Heart right ventricle (tissue), 16 donors: ENCODE results near the gene KLHL2. TPM values are rescaled to one million over a fixed set of nuclear protein-coding genes. Genes with fewer than 3 reads are reported as not detected.
"Not testable (repeated sequence)": the region's sequence is repeated elsewhere in the genome, so short reads cannot be mapped to it uniquely, and the experiment has no call there.

Experiments
- ATAC-seq, 8 donors: fragments of 200-7000 bp; cut with Tn5 transposase; one replicate each; pipeline ENCODE4 v1.9.1; 2020; ENCODE audit warnings: mild to moderate bottlenecking in 8 of 8, moderate library complexity in 8 of 8, moderate number of reproducible peaks in 1 of 8
- DNase-seq, 2 donors: peaks; one replicate each; pipeline ENCODE4 v3.0.0-alpha.2; 2020
- H3K27ac ChIP-seq, 10 donors: fragments of 200-600 bp; sonication (generic) in 2 of 10; one replicate each; pipeline versions ENCODE4 v1.5.0 to v1.8.0; 2020 to 2022; ENCODE audit warnings: mild to moderate bottlenecking in 3 of 10
- H3K27me3 ChIP-seq, 7 donors: fragments of 200-600 bp; one replicate each; pipeline ENCODE4 v1.8.0; 2021 to 2022; ENCODE audit warnings: mild to moderate bottlenecking in 2 of 7
- H3K36me3 ChIP-seq, 9 donors: fragments of 200-600 bp; sonication (generic) in 1 of 9; one replicate each; pipeline versions ENCODE4 v1.5.0 to v1.8.0; 2020 to 2022; ENCODE audit warnings: mild to moderate bottlenecking in 2 of 9
- H3K4me1 ChIP-seq, 9 donors: fragments of 200-600 bp; sonication (generic) in 1 of 9; one replicate each; pipeline versions ENCODE4 v1.5.0 to v1.8.0; 2020 to 2022; ENCODE audit warnings: mild to moderate bottlenecking in 4 of 9
- H3K4me3 ChIP-seq, 10 donors: fragments of 200-600 bp; sonication (generic) in 2 of 10; one replicate each; pipeline versions ENCODE4 v1.5.0 to v1.8.0; 2020 to 2022; ENCODE audit warnings: mild to moderate bottlenecking in 7 of 10, moderate library complexity in 2 of 10
- H3K9me3 ChIP-seq, 11 donors: fragments of 200-600 bp in 10 of 11; sonication (generic) in 2 of 11; one replicate each; pipeline versions ENCODE4 v1.5.0 to v1.8.0; 2013 to 2022; ENCODE audit warnings: mild to moderate bottlenecking in 2 of 11, control low read depth in 1 of 11, moderate library complexity in 1 of 11
- WGBS, 2 donors: extraction: QIAGEN DNeasy Blood & Tissue Kit; methylation state at CpG; one replicate each; pipeline ENCODE4 v1.1.7; 2013; ENCODE audit warnings: inconsistent platforms in 1 of 2; 5-methylcytosine and 5-hydroxymethylcytosine counted together
- intact Hi-C, 10 donors: fragments of 100-400 bp; cut with DNase I; formaldehyde crosslinking; loops; one replicate each; pipeline versions ENCODE4 v1.11.1 to v1.14.2; 2022
- polyA plus RNA-seq, 2 donors: library from polyadenylated mRNA; stranded (reverse); fragments of 200-250 nt; gene quantifications; one replicate each; pipeline ENCODE4 v1.2.3, GENCODE V29; 2013
- total RNA-seq, 10 donors: library from RNA; stranded (reverse); fragmentation: NEBNext Ultra II Directional in 3 of 10; extraction: Animal tissue kit (Norgen Biotek cat#: 25700) in 3 of 10; gene quantifications; one replicate each; pipeline versions ENCODE4 v1.2.1 to v1.2.4, GENCODE V29; 2021 to 2023
- TF ChIP-seq, protein P1 (sequence below), 9 donors: fragments of 200-600 bp; sonication (generic) in 2 of 9; IDR thresholded peaks; one replicate each; pipeline versions ENCODE4 v1.5.0 to v1.8.0; 2021 to 2022; ENCODE audit warnings: antibody characterized with exemption in 9 of 9, mild to moderate bottlenecking in 5 of 9, moderate library complexity in 1 of 9
- donor health status: Arrhythmogenic right ventricular cardiomyopathy.
- donor health status: ischemic (EF 13 %, LVEDD 7.1; RV severe dilation, severe dysfunction).
- donor health status: healthy with polysubstance abuse.
- donor health status: DM: no; HTN: yes; CAD: no.
- donor health status: DM: no; HTN: no; CAD: no.
- donor health status: ischemic (EF 25% LVEDD 6.9; RV normal size, moderate dysfunction).
- donor health status: ischemic (EF 25% LVEDD 5.7; RV mildly dilated, moderate dysfunction).
- donor health status: healthy.
- donor health status: DM: yes; HTN: yes; CAD: no.
- donor health status: Ischemic cardiomyopathy.
- donor health status: ischemic (EF 35%, LVEDD 5.7; RV mildly dilated, moderate dysfunction).
- donor health status: nonischemic (EF 11% LVEDD 7.7; RV severe dilation, severe dysfunction).
- donor health status: DM: yes; HTN: yes; CAD: no.
- donor health status: PGD.
- donor health status: ischemic (EF 29% LVEDD 5.4; RV normal size, mild dysfunction).
- donor health status: nonischemic (EF 23%, LVEDD 6.1; RV moderate dilation, normal function).

KLHL2 gene
- total and polyA plus RNA-seq, 12 donors: 6.0 to 14.7 (median 10.9) TPM

DNA sequence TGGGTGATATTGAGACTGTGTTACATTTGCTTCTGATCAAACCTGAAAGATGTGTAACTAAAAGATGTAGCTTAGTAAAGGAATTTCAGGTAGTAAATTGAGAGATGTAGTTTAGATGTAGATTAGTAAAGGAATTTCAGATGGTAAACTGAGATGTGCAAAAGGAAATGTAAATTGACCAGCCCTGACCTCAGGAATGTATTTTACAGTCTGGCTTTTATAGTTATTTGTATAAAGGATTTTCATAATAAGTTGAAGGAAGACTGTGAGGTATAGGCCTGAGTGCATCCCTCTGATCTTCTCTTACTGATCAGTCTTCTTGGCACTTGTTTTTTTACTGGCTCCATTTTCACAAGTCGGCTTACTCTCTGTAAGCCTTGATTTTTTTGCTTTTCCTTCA lies 3.2 kb downstream of the KLHL2 start:
- TF ChIP-seq, protein P1, sequence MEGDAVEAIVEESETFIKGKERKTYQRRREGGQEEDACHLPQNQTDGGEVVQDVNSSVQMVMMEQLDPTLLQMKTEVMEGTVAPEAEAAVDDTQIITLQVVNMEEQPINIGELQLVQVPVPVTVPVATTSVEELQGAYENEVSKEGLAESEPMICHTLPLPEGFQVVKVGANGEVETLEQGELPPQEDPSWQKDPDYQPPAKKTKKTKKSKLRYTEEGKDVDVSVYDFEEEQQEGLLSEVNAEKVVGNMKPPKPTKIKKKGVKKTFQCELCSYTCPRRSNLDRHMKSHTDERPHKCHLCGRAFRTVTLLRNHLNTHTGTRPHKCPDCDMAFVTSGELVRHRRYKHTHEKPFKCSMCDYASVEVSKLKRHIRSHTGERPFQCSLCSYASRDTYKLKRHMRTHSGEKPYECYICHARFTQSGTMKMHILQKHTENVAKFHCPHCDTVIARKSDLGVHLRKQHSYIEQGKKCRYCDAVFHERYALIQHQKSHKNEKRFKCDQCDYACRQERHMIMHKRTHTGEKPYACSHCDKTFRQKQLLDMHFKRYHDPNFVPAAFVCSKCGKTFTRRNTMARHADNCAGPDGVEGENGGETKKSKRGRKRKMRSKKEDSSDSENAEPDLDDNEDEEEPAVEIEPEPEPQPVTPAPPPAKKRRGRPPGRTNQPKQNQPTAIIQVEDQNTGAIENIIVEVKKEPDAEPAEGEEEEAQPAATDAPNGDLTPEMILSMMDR (IDR thresholded peaks at IDR 0.05): no peak
- peaks cover 5 to 75% (median 31%) of the 10 kb centered on the region in 9 donors for H3K4me1 ChIP-seq
- ATAC-seq: no peak

DNA sequence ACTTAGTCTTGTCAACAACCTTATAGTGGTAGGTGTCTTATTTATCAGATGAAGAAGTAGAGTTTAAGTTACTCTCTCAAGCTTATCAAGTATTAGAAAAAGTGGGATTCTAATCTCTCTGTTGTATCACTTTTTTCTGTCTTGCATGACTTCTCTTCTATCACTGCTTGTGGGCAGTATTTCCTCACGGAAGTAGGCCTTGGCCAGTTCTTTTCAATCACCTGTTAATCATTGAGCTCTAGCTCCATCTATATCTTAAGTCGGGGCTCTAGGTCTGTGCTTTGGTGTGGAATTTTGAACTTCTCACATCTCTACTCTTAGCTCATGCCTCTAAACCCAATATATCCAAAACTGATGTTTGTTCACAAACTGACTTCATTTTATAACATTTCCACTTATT lies 5.3 kb downstream of the KLHL2 start:
- 85 to 91% methylated on average over 2 of the region's 2 CpGs for WGBS, 2 donors

More for the DNA sequence above, 3.2 kb downstream of the KLHL2 start:
- WGBS, 2 donors: 85 to 89% methylated on average over 1 of the region's 1 CpG
- intact Hi-C loops: no loop called here
- Histone ChIP-seq H3K27me3 (no peaks in the 10 kb centered on the region), H3K4me3 (no peak overlapping the region), H3K9me3 (no peaks in the 10 kb centered on the region), H3K36me3 (no peaks in the 10 kb centered on the region), H3K27ac (no peak overlapping the region)
- DNase-seq: no peak

DNA sequence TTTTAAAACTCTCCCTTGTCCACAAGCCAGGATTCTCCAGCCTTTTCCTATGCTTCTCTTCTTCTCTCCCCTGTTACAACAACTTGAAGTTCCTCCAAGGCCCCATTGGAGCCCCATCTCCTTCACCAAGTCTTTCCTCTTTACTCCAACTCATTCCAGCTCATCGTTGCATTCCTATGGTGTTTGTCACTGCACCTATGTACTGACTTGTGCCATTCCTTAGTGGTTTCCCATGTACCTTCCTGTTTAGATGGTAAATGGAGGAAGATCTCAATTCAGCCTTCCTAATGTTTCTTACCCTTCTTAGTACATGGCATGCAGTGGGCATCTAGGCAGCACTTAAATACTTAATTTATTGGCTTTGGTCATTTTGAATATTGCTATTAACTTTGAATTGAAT lies 6.0 kb downstream of the KLHL2 start:
- H3K4me3 ChIP-seq, H3K27ac ChIP-seq, intact Hi-C loops, H3K9me3 ChIP-seq, ATAC-seq, H3K27me3 ChIP-seq, H3K36me3 ChIP-seq, DNase-seq: not testable (repeated sequence)
- 92% methylated on average over 1 of the region's 1 CpG for WGBS, 2 donors
- H3K4me1 ChIP-seq: peaks cover 3 to 75% (median 20%) of the 10 kb centered on the region in 9 donors

More for the DNA sequence above, 5.3 kb downstream of the KLHL2 start:
- H3K4me3 ChIP-seq, H3K9me3 ChIP-seq, intact Hi-C loops, H3K36me3 ChIP-seq, H3K27ac ChIP-seq, DNase-seq, H3K27me3 ChIP-seq, ATAC-seq: not testable (repeated sequence)
- H3K4me1 ChIP-seq: peaks cover 3 to 79% (median 22%) of the 10 kb centered on the region in 9 donors

DNA sequence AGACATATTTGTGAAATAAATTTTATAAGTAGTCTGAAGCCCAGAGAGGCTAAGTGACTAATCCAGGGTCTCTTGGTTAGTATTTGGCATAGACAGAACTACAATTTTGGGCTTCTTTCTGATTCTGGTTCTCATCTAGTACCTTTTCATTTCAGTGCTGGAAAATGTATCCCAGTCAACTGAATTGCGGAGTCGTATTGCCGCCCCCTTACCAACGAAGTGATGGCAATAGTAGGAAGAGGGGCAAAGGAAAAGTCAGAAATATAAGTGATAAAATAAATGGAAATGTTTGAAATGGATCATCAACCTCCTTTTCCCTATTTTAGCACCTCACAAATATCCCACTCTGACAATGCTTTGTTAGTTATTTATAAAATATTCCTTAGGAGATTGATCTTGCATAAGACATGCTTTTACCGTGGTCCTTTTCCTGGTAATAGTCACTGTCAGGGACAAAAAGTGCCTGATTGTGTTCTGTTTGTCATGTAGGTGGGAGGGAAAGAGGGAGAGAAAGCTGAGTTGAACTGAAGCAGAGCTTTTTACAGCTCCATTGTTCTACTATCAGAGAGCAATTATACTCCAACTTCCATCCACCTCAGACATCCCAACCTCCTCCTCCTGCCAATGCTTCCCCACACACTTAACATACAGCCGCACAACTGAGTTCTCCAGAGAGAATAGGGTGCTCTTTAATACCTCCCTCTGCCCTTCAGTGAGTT lies 6.8 kb downstream of the KLHL2 start:
- H3K4me3 ChIP-seq, intact Hi-C loops, H3K27me3 ChIP-seq, H3K36me3 ChIP-seq, H3K9me3 ChIP-seq, DNase-seq: not testable (repeated sequence)
- peak in 1 of 8 donors; percentile 26 for ATAC-seq
- 85 to 86% methylated on average over 6 of the region's 6 CpGs for WGBS, 2 donors
- peak overlapping the region in 1 of 10 donors; percentile 62 for H3K27ac ChIP-seq
- peaks cover 0 to 67% (median 13%) of the 10 kb centered on the region in 9 donors for H3K4me1 ChIP-seq

DNA sequence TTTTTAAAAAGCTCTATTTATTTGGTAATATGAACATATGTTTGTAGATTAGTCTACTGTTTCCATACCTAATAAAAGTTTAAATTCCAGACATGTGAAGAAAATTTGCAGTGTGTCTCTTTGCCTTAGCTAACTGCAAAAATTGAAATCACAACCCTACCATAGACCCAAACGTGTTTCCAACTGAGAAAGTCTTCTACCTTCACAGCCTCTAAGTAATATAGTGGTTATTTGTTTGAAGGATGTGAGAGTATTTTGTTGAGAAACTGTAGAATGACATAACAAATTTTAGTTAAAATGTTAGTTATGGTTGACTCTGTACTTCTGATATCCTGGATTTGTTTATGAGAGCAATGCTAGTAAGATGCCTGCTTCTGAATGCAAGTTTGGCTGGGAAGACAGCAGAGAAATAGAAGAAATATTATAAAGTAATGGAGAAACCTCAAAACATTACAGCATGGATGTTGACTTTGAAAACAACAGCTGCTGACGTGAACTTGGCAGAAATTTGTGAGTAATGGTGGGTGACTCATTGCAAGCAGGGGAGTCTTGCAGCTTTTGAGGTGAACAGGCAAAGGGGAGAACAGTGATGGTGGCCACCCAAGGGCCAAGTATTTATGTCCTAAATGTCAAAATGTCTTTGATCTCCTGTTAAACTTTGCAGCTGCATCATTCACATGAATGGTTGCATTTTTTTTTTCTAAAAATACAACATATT lies 7.8 kb downstream of the KLHL2 start:
- DNase-seq, intact Hi-C loops, H3K4me3 ChIP-seq, H3K27me3 ChIP-seq, H3K9me3 ChIP-seq, H3K36me3 ChIP-seq: not testable (repeated sequence)
- Histone ChIP-seq H3K27ac (peak overlapping the region in 1 of 10 donors; percentile 62), H3K4me1 (peaks cover 0 to 57% (median 10%) of the 10 kb centered on the region in 9 donors)
- WGBS, 2 donors: 65 to 78% methylated on average over 2 of the region's 2 CpGs
- peak in 3 of 8 donors; percentile 41 to 67 (median 45) for ATAC-seq

DNA sequence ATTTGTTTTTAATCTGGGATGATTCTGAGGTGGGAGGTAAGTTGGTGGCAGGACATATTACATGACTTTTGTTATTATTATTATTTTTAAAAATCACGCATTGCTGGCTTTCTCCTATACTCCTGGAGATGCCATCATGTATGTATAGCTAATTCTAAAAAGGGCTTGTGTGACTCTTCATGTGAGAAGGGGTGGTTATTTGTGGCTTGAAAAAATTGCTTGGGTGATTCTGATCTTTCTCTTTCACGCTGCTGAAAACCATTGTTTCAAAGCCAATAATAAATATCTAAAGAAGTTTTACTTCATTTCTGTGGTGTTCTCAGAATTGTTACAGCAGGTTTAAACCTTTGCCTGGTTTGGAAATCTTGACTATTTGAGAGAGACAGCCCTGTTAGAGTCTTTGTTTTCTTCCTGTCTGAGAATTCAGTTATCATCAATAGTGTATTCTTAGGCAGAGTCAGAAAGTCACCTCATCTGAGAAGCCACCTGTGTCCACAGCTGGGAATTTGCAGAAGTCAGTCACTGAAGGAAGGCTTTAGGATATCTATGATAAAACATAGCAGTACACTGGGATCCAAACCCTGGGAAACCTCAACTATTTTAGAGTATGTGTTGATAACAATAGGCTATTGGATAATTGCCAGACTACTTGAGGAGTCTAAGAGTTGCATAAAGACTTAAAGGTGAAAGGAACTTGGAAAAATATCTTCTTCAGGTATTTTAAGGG lies 8.6 kb downstream of the KLHL2 start:
- DNase-seq, H3K4me3 ChIP-seq, H3K36me3 ChIP-seq, intact Hi-C loops, ATAC-seq, H3K27me3 ChIP-seq, H3K9me3 ChIP-seq: not testable (repeated sequence)
- peaks cover 0 to 53% (median 10%) of the 10 kb centered on the region in 9 donors for H3K4me1 ChIP-seq
- peak overlapping the region in 1 of 10 donors; percentile 62 for H3K27ac ChIP-seq
- WGBS, 2 donors: 74 to 87% methylated on average over 2 of the region's 2 CpGs
